GM21529 (cell line): Measurements from ENCODE around the gene EIF1AD.
"Not testable (repeated sequence)": the region's sequence is repeated elsewhere in the genome, so short reads cannot be mapped to it uniquely, and the experiment has no call there.

Source experiments
- ATAC-seq: cut with Tn5 transposase; IDR thresholded peaks from one replicate; pipeline ENCODE4 v1.9.1; 2021; ENCODE audit not compliant: unreplicated experiment

Gene EIF1AD

DNA sequence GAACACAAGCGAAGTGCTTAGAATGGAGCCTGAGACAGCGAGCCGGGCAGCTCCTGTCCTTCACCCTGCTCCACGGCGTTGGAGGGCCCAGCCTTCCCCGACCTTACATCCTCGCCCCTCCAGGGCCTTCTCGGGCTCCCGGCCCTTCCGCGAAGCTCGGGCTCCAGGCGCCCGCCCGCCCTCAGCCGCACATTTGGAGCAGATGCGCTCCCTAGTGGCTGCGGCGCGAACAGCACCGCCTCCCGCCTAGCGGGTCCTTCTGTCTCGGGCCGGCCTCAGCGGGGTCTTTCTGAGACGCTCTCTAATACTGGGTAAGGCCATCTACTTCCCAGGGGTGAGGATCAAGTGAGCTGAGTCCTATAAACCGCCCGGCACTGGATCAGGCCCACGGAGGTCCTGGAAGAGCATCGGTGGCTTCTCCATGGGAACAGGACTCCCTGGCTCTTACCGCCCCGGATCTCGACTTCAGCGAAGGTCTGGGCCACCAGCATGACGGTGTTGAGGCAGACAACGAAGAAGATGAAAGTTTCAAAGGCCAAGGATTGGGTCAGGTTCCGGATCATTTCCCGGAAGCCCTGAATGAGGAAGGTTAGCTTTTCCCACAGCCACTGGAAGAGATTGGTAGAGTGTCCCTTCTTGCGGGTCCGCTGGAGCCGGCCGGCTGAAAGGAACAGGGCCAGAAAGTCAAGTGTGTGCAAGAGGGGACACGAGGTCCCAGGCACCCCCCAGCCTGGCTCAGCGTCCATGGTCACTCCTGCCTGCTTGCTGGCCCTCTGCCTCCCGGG, 20.6 kb upstream of the EIF1AD start:
- ATAC-seq, result no peak

DNA sequence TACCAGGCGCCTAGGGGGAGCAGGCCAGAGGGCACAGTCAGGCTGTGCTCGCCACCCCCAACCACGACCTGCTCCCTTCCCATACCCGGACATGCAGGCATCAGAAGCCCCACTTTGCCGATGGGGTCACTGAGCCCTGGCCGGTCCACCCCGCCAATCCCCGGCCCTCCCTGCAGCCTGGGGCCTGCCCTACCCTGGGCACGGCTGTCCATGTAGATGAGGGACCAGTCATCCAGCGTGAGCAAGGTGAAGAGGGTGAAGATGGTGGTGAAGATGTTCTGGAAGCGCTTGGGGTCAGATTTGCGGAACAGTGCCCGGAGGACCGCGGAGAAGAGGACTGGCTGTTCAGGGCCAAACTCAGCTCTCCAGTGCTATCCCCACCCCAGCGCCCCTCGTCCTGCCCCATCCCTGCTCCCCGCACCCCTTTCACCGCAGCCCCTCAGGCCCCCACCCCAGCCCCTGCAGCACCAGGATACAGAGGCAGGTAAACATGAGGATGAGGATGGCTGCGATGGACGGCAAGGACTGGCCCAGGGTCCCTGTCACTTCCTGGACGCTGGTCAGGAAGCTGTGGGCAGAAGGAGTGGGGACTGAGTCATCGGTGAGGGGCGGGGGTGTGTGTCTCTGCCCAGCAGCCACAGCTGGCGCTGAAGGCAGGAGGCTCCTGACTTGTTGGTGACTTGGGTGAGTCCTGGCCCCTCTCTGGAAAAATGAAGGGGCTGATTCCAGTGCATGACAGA, 18.8 kb upstream of the EIF1AD start:
- ATAC-seq, result no peak

DNA sequence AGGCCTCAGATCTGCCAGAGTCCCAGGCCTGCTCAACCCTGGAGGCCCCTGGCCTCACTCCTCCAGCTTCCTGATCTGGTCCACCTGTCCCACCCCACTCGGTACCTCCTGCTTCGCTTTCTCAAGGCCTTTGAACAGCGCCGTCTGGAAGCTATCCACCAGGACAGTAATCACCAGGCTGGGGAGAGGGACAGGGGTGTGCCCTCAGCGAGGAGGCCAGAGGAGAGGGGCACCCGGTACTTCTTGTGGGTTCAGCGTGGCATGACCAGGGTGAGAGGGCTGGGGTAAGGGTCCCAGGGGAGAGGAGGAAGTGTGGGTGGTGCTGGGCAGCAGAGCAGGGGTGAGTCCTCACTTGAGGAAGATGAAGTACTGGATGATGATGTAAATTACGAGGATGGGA, 18.3 kb upstream of the EIF1AD start:
- ATAC-seq, result no peak

DNA sequence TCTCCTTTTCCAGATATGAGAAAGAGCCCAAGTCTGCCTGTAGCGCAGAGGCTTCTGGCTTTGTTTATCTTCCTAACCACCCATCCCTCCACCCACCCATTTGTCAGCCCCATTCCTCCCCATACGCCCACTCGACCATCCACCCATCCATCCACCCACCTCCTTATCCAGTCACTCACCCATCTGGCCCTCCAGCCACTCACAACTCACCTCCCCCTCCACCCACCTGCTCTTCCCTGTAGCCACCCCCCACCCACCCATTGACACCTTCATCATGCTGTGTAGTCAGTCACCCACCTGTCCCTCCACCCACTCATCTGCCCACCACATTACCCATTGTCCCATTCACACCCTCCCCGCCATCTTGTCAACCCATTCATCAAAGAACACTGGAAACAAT, 15.4 kb upstream of the EIF1AD start:
- ATAC-seq, result no peak

DNA sequence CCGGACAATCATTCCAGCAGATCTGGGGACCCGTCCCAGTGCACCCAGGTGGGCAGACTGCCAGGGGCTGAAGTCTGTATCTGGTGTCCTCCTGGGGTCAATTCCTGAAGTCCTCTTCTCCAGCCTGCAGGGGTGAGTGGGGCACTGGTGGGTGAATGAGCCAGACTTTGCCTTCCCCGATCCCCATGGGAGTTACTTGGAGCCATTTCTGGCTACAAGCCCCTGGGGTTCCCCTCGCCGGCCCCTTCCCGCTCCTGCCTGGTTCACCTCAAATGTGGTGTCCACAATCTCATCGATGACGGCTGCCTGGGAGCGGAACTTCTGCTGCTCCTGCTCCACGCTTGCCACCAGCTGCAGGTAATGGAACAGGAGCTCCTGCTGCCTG, 14.8 kb upstream of the EIF1AD start:
- no peak for ATAC-seq

DNA sequence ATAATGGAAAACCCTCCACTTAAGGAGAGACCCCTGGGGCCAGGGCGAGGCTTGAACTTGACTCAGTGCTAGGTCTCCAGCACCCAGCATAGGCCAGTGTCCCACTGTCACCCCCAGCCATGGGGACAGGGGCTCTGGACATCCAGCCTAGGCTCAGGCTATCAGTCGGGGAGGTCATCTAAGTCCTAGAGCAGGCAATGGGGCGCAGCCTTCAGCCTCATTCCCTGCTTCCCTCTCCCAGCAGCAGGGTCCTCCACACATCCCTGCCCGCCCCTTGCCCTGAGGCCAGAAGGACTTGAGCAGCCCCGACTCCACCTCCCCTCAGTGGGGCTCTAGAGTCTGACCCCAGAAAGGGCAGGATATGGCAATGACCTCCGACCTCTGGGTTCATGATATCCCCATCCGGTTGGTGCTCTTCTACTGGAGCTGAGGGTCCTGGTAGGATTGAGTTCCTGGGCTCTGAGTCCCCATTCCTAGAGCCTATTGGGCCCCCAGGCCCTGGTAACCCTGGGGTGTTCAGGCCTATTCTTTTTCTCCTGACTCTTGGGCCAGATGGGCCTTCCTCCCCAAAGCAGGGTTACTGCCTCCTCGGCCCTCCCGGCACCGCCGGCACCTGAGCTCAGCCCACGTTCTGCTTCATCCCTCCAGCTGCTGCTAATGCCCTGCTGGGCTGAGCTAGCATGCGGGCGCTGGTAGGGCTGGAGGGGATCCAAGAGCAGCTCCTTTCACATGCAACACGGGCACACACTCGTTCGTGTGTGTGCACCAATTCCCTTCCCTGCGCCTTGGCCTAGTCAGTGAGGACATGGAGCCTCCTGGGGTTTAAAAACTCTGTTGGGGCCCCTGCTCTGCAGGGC, 14.2 kb upstream of the EIF1AD start:
- ATAC-seq, result no peak

DNA sequence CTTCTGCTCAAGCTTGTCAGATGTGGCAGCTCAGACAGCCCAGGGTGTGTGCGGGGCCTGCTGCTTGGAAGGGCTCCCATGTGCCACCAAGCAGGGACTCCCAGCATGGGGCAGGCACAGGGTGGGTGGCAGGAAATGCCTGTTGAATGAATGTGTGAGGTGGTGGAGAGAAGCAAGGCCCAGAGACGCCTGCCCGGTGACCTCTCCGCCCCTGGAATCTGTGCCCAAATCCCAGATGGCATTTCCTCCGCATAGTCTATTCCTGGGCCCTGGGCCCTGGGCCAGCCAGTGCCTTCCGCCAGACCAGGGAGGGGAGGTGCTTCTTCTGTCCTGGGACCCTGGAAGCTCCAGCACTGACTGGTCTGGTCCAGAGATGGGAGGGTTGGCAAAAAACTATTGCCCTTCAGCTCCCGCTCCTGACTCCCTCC, 13.5 kb upstream of the EIF1AD start:
- ATAC-seq, result no peak

DNA sequence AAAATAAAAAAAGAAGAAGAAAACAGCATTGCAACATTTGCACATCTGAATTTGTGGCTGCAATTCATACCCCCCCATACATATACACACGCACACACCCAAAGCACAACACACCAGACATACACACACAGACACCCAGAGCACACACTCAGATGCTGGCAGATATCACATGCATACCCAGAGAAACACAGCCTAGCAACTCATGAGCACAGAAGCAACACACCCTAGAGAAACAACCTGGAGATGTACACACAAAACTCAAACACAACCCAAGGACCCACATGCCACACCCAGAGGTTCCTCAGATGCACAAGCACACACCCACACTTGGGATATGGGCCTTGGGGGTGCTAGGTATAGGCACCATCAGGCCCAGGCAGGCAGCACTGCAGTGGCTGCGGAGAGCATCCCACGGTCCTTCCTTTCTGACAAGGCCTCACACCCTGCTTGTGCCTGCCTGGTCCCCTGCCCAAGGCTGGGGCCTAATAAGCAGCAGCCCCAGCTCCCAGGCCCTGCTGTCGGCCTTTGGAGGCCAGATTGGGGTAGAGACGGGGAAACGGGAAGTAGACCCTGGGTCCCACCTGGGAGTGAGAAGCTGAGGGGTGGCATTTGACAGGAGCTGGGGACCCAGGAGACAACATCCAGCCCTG, 13.0 kb upstream of the EIF1AD start:
- ATAC-seq, result no peak

DNA sequence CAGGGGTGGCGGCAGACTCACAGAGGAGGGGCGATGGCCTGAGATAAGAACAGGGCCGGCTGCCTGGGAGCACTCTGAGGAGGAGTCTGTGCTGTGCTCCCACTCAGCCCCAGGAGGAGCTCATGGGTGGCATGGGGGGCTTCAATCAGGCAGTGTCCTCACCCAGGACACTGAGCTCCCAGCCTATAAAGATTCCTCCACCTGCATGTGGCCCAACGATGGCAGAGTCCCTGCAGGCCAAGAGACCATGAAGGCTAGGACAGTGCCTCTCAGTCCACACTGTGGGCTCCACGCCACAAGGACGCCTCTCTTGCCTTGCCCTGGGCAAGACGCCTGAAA, 11.8 kb upstream of the EIF1AD start:
- ATAC-seq, result no peak

DNA sequence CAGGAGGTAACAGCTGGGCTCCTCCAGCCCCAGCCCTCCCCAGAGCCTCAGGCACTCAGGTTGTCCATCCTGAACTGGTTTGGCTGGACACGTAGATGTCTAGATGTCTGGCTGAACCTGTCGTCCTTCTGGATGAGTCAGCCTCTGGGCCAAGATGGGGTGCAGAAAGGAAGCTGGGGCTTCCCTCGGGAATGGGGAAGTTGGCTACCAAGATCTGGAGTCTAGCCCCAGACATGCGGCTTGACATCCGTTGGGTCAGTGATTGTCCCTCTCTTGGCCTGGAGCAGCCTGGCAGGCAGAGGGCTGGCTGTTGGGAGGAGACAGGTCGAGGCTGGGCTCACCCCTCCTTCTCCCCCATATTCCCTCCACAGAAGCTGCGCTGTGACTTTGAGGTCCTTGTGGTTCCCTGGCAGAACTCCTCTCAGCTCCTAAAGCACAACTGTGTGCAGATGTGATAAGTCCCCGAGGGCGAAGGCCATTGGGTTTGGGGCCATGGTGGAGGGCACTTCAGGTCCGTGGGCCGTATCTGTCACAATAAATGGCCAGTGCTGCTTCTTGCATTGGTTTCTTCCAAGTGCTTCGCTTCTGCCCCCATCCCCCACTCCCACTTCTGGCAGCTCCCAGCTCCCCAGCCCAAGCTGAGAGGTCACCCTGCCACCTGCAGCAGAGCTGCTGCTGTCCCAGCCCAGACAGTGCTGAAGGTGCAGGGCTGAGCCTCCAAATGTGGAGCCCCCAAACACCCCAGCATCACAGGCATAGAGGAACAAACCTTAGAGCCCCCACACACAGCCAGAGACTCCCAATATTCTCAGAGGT, 11.2 kb upstream of the EIF1AD start:
- no peak for ATAC-seq

DNA sequence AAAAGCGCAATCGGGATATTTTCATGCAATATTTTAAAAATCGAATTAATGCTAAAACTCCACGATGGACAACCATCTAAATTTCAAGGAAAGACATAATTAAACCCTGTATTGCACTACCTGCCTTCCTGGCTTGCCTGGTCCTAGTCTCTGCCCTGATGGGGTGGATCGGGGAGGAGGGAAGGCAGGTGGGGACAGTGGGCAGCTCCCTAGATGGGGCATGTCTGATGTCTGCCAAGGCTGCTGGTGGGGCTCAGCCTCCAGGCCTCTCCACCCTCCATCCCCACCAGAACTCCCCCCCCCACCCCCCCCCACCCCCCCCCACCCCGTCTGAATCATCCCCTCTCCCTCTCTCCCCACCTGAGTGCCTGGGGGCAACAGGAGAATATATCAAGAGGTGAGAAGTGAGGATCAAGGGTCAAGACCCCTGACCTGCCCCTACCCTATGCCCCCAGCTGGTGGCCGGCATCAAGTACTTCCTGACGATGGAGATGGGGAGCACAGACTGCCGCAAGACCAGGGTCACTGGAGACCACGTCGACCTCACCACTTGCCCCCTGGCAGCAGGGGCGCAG, 10.5 kb upstream of the EIF1AD start:
- ATAC-seq, result no peak

DNA sequence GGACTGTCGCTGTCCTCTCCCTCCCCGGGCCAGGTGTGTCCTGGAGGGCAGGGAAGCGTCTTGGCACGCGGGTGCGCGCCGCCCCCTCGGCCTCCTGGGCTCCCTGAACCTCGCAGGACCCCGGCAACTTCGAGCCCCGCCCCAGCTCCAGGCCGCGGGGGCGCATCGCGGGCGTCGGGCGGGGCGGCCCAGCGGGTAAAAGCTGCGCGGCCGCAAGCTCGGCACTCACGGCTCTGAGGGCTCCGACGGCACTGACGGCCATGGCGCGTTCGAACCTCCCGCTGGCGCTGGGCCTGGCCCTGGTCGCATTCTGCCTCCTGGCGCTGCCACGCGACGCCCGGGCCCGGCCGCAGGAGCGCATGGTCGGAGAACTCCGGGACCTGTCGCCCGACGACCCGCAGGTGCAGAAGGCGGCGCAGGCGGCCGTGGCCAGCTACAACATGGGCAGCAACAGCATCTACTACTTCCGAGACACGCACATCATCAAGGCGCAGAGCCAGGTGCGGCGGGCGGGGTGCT, 9.9 kb upstream of the EIF1AD start, which contains the start of gene CST6:
Gene CST6, plus strand, starts transcription at position 224 of the 519 bp plus-strand sequence. Its CDS starts 37 bp downstream, at position 261.
- ATAC-seq, result no peak

DNA sequence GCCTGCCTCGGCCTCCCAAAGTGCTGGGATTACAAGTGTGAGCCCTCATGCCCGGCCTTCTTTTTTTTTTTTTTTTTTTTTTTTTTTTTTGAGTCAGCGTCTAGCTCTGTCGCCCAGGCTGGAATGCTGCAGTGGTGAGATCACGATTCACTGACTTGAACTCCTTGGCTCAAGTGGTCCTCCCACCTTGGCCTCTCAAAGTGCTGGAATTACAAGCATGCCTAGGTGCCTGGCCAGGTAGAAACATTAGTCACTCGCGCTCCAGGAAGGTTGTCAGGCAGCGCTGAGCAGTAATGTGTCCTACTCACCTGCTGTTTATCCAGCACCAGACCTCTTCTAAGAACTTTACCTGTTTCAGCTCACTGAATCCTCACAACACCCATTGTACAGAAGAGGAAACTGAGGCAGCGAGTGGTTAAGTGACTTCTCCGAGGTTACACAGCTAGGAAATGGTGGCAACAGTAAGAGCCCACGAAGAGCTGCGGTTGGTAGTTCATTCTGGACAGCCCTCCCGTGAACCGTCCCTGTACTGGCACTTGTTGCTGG, 9.4 kb upstream of the EIF1AD start:
- no peak for ATAC-seq

DNA sequence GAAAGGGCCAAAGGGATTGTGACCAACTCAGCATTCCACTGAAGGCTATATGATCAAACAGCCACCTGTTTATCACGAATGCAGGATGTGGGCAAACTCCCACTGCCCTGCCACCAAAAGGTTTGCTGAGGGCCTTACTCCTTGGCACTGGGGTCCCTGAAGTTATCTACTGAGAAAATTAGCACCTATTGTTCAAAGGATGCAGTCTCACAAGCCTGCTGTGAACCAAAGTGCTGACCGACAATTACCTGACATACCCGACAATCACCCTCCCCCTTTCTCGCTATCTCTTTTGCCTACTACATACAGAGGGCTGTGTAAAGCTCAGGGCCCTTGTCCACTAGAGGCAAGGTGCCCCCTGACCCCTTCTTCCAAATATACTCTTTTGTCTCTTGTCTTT, 8.1 kb upstream of the EIF1AD start:
- not testable (repeated sequence) for ATAC-seq

DNA sequence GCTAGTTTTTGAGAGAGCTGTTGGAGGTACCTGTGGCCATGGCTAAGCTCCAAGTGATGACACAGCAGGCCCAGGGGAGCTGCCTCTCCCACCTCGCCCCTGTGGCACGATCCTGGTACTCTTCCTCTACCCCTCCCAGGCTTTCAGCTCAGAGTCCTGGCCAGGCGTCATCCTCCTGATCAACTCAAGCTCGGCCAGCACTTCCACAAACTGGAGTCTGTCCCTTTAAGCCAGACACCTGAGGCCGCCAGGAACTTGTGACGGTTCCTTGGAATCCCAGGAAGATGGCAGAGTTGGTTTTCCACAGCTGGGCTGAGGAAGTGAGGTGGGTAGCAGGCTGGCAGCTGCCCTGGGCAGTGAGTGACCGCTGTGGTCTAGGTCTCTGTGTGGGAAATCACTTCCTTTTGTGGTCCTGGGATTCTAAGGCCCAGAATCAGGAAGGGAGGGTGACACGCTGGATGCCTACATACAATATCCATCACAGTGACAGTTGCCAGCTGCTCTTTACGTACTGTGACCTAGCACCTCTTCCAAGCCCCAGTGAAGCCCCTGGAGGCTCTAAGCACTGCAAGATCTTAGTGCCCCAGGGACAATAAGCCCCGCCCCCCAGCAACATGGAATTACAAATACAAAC, 6.6 kb upstream of the EIF1AD start:
- no peak for ATAC-seq

DNA sequence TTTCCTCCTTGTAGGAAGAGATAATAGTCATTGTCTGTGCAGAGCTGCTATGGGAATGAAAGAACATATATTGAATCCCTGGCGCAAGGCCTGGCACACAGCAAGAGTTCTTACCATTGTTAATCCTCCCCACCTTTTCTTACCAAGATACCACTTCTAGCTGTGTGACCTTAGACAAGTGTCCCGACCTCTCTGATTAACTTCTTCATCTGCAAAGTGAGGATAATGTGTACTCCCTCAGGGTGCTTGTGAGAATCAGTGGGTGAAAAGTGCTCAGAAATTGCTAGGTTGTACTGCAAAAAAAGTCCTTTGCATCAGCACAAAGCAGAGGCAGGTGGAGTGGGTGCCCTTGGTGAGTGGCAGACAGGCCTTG, 6.1 kb upstream of the EIF1AD start:
- no peak for ATAC-seq

DNA sequence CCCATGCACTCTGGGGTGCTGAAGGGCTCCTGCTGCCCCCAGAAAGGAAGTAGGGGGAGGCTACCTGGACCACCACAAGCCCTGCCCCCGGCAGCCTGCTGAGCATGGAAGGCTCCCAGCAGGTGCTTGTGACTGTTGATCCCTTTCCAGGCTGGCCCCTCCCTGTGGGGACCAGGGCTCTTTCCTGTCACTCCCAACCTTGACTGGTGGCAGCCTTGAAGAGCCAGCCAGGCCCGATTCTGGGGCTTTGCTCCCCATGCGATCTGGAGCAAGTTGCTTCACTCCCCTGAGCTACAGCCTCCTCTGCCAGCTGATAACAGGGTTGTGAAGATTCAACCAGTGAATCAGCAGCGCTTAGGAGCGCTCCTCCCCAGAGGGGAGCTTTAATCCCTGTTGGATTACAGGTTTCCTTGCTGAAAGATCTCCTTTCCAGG, 5.3 kb upstream of the EIF1AD start:
- no peak for ATAC-seq

DNA sequence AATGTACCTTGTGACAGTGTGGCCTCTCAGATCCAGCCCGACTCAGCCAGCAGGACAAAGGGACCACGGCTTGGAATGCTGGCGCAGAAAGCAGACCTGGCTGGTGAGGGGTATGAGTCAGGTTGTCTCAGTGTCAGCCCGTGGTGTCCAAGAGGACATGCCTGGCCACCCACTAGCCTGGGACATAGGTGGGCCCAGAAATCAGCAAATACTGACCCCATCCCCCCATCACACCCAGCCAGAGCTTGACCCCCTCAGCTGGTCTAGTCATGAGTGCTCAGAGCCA, 4.9 kb upstream of the EIF1AD start:
- ATAC-seq, result no peak
